LNCaP clone FGC (cell line): ENCODE results near the gene PLEKHA1.

Experiments used
- DNase-seq: peaks from one replicate; pipeline ENCODE4 v3.0.0-alpha.2; 2011; ENCODE audit warnings: low read depth
- H3K4me3 ChIP-seq: 2 replicates; pipeline ENCODE4 v1.5.1; 2011; ENCODE audit warnings: mild to moderate bottlenecking, low read depth, low read length, control low read depth
- CTCF ChIP-seq: IDR thresholded peaks from 2 replicates; pipeline ENCODE4 v1.5.1; 2012; ENCODE audit warnings: mild to moderate bottlenecking; ENCODE audit not compliant: control insufficient read depth, insufficient read depth; ENCODE audit errors: extremely low read depth

PLEKHA1 gene

DNA sequence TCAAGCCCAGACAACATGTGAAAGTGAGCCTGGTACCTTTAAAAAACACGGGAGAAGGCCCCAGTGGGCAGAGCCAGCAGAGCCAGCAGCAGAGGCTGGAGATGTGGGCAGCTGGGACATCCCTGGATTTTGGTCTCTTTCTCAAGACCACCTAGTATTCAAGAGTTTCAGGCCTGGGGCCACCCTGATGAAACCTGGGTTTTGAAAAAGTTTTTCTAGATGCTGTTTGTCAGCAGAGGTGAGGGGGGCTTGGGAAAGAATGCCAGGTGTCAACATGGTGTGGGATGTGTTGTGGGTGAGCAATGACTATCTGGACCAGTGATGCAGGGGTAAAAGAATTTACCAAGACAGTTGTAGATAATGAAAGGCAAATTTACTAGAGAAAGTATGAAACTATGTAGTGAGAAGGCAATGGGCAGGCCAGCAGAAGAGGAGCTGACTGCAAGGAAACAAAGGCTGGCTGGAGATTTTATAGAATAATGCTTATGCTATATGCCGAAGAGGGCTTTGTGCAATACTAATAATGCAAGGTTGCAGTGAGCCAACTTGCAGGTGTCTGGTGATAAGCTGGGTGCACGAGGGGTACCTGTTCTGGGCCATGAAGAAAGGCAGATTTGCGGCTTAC is 28.1 kb upstream of the PLEKHA1 start:
- no peak for TF ChIP-seq CTCF
- no peak overlapping the region for H3K4me3 ChIP-seq
- no peak for DNase-seq

- TF ChIP-seq CTCF, result no peak
- DNase-seq, result no peak
- no peak overlapping the region for H3K4me3 ChIP-seq
Observed at GRCh38 chr10:122347170-122347841, 27.2 kb upstream of the PLEKHA1 start.

DNA sequence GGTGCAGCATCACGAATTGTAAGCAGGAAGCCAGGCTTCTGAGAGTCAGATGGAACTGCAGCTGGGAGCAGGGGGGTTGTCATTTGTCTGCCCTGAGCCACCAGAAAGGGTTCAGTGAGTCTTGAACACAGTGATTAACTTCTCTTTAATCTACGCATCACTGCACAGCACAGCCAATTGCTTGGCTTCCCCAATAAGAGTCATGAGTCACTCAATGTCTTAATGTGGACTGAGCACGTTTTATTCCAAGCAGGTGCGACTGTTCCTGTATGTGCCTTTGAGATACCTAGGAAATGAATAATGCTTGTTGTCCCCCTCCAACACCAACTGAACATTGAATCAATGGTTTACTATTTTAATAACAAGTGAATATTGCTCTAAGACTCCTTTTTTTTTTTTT is 26.0 kb upstream of the PLEKHA1 start:
- TF ChIP-seq CTCF, result no peak
- no peak overlapping the region for H3K4me3 ChIP-seq
- no peak for DNase-seq

DNA sequence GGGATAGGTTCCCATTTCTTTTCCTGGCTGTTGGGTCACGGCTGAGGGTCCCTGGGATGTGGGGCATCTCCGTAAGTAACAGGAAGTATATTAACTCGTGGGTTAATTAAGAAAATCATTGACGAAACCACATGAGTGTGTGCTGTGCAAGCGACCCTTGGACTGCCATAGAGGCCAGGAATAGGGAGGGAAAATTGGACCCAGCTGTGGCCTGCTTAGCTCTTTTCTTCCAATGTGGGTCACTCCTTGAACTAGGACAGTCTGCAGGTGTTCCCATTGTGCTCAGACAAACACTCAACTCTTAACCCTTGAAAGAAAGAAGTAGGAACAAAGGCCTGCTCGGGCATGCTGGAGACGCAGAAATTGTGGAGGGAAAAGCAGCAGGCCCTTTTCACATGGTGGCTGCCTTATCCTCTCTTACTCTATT is 25.6 kb upstream of the PLEKHA1 start:
- DNase-seq, result no peak
- no peak for TF ChIP-seq CTCF
- no peak overlapping the region for H3K4me3 ChIP-seq

GRCh38 chr10:122349758-122350369 is 24.6 kb upstream of the PLEKHA1 start:
- TF ChIP-seq CTCF, result no peak
- H3K4me3 ChIP-seq, result no peak overlapping the region
- no peak for DNase-seq

DNA sequence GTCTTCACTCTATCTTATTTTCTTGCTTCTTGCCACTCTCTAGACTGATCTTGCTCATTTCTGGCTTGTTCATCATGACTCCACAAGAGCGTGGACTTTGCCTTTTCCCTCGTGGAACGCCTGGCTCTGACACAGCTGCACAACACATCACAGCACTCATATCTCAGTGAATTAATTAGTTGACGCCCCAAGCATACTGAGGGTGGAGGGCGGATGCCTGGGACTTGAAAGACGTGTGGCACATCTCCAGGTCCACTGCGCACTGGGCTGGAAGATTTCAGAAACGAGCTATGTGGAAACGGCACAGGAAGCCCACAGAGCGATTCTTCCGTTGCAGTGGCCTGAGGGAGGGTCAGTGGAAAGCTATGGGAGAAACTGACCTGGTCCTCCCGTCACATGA is 23.6 kb upstream of the PLEKHA1 start:
- no peak for TF ChIP-seq CTCF
- DNase-seq, result no peak
- no peak overlapping the region for H3K4me3 ChIP-seq
